Measurements from ENCODE around the gene VAT1L.

DNA sequence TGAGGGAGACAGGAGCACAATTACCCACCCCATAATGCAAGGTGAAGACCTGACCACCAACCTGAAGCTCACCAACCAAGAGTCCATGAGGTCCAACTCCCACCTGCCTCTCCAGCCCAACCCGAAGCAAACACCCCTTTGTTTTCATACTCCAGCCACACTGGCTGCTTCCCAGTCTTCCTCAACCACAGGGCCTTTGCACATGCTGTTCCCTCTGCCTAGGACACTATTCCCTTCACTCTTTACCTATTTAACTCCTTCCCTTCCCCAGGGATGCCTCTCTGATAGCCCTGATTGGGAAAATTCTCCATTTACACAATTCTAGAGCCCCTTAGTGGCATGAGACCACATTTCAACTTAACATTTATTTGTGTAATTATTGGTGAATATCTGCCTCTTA, 86.0 kb downstream of the VAT1L start:
- TF ChIP-seq POLR2AphosphoS5 (IDR thresholded peaks at IDR 0.05) (no peak), POLR2A (IDR thresholded peaks at IDR 0.05) (no peak)
- TF ChIP-seq, protein P1, sequence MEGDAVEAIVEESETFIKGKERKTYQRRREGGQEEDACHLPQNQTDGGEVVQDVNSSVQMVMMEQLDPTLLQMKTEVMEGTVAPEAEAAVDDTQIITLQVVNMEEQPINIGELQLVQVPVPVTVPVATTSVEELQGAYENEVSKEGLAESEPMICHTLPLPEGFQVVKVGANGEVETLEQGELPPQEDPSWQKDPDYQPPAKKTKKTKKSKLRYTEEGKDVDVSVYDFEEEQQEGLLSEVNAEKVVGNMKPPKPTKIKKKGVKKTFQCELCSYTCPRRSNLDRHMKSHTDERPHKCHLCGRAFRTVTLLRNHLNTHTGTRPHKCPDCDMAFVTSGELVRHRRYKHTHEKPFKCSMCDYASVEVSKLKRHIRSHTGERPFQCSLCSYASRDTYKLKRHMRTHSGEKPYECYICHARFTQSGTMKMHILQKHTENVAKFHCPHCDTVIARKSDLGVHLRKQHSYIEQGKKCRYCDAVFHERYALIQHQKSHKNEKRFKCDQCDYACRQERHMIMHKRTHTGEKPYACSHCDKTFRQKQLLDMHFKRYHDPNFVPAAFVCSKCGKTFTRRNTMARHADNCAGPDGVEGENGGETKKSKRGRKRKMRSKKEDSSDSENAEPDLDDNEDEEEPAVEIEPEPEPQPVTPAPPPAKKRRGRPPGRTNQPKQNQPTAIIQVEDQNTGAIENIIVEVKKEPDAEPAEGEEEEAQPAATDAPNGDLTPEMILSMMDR (IDR thresholded peaks at IDR 0.05 in 8 of 11, conservative IDR thresholded peaks at IDR 0.05 in 3 of 11) = no peak

Measured in spleen (tissue), 7 donors.